HG03571 (cell line): ENCODE measurements around the gene CYP8B1.

Experiments used
- ATAC-seq: cut with Tn5 transposase; IDR thresholded peaks from one replicate; pipeline ENCODE4 v1.9.1; 2021; ENCODE audit not compliant: unreplicated experiment

CYP8B1 gene, protein sequence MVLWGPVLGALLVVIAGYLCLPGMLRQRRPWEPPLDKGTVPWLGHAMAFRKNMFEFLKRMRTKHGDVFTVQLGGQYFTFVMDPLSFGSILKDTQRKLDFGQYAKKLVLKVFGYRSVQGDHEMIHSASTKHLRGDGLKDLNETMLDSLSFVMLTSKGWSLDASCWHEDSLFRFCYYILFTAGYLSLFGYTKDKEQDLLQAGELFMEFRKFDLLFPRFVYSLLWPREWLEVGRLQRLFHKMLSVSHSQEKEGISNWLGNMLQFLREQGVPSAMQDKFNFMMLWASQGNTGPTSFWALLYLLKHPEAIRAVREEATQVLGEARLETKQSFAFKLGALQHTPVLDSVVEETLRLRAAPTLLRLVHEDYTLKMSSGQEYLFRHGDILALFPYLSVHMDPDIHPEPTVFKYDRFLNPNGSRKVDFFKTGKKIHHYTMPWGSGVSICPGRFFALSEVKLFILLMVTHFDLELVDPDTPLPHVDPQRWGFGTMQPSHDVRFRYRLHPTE

DNA sequence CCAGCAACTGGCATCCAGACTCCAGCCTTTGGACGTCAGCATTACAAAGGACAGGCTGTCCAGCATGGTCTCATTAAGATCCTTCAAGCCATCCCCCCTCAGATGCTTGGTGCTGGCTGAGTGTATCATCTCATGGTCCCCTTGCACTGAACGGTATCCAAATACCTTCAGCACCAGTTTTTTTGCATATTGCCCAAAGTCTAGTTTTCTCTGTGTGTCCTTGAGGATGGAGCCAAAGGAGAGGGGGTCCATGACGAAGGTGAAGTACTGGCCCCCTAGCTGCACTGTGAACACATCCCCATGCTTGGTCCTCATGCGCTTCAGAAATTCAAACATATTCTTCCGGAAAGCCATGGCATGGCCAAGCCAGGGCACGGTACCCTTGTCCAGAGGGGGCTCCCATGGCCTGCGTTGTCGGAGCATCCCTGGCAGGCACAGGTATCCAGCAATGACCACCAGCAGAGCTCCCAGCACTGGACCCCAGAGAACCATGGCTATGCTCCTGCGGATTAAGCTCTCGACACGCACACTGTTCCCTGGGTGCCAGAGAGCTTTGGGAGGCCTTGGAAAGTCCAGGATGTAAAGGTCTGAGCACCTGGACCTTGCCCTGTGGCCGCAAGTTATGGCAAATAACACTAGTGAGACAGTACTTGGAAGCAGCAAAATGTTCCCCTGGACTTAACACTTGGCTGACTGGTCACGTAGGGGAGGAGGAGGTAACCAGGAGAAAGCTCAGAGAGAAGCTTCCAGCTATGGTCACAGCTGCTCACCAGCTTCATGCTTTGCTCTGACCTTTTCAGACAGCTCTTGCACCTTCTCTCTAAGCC, at the start of gene CYP8B1:
Gene CYP8B1, minus strand, starts transcription at position 555 of the 827 bp plus-strand sequence. Its CDS starts 63 bp downstream, at position 492.
- ATAC-seq, result no peak

GRCh38 chr3:42923606-42924005, 47.9 kb upstream of the CYP8B1 start:
- no peak for ATAC-seq

DNA sequence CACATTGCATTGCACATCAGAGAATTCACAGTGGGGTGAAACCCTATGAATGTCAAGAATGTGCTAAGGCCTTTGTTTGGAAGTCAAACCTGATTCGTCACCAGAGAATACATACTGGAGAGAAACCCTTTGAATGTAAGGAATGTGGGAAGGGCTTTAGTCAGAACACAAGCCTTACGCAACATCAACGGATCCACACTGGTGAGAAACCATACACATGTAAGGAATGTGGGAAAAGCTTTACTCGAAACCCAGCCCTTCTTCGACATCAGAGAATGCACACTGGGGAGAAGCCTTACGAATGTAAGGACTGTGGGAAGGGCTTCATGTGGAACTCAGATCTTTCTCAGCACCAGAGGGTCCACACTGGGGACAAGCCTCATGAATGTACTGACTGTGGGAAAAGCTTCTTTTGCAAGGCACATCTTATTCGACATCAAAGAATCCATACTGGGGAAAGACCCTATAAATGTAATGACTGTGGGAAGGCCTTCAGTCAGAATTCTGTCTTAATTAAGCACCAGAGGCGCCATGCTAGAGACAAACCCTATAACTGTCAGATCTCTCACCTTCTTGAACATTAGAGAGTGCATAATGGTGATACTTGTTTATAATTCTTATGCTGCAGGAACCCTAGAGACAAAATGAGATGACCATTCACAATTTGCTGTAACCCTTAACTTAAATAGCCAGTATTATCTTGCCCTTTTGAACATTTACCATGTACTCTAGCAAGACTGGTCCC, 39.3 kb upstream of the CYP8B1 start:
- ATAC-seq, result no peak

- no peak for ATAC-seq
Observed at GRCh38 chr3:42911551-42911950, 35.9 kb upstream of the CYP8B1 start.

- ATAC-seq, result no peak
Observed at GRCh38 chr3:42908675-42909074, 33.0 kb upstream of the CYP8B1 start.

GRCh38 chr3:42906848-42907183, 31.1 kb upstream of the CYP8B1 start:
- ATAC-seq, result no peak

DNA sequence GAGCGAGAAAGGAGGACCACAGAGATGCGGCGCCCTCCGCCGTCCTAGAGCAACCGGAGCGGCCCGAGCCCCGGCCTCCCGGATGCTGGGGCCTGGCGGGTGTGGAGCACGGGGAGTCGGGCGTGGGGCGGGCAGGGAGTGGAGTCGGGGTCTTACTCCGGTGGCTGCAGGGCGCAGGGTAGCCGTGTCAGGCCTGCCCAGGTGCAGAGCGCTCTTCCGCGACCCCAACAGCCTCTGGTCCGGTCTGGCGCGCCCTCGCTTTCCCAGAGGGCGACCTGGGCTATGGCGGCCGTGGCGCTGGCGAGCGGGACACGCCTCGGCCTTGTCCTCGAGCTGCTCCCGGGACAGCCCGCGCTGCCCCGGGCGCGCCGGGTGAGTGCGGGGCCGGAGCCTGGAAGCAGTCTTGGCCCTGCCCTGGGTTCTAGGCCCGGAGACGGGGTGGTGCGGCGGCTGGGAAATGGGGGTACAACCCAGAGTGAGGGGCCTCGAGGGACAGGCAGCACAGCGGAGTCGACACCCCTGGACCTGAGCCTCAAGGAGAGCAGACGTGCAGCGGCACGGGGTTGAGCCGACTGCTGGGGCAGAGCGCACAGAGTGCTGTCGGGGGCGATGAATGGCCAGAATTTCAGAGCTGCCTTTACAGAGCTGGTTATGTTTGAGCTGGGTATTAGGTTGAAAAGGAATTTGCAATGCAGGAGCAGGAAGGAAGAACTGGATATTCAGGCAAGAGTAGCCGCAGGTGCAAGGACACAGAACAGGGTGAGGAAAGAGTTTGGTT, 30.6 kb upstream of the CYP8B1 start, which contains the start of gene ZNF662:
Gene ZNF662, plus strand, starts transcription at position 73 of the 778 bp plus-strand sequence. CDS start 1,973 bp downstream, outside the sequence.
- no peak for ATAC-seq

DNA sequence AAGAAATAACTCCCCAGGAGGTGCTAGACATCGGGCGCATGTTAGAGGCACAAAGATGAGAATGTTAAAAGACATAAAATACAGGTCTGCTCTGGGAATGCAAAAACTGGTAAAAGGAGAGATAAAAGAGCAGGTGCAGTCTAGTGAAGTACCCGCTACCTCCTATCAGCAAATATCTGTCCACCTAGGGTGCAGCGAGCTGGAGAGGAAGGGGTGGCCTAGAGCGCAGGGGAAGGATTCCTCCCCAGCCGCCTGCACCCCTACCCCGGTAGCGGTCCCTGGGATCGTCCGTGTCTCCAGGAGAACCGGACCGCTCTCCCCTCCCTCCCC, 30.0 kb upstream of the CYP8B1 start:
- no peak for ATAC-seq

GRCh38 chr3:42904076-42904475, 28.4 kb upstream of the CYP8B1 start:
- no peak for ATAC-seq

DNA sequence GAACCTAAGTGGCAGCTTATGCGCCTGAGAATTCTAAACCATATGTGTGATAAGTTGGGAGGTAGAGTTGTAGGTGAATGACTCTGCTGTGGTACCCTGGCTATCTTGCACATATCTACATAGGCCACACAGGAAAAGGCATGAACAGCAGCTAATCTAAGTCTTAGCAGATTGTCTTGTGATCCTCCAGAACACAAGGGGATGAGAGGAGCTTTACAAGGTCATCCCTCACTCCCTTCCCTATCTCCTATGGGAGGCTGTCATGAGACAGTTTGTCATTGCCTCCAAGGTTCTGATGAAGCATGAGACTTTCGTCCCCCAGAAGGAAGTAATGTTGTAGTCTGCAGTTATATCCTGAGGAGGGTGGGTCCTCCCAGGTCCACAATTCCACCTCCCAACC, 26.6 kb upstream of the CYP8B1 start:
- ATAC-seq, result no peak

GRCh38 chr3:42901073-42901415, 25.4 kb upstream of the CYP8B1 start:
- no peak for ATAC-seq

DNA sequence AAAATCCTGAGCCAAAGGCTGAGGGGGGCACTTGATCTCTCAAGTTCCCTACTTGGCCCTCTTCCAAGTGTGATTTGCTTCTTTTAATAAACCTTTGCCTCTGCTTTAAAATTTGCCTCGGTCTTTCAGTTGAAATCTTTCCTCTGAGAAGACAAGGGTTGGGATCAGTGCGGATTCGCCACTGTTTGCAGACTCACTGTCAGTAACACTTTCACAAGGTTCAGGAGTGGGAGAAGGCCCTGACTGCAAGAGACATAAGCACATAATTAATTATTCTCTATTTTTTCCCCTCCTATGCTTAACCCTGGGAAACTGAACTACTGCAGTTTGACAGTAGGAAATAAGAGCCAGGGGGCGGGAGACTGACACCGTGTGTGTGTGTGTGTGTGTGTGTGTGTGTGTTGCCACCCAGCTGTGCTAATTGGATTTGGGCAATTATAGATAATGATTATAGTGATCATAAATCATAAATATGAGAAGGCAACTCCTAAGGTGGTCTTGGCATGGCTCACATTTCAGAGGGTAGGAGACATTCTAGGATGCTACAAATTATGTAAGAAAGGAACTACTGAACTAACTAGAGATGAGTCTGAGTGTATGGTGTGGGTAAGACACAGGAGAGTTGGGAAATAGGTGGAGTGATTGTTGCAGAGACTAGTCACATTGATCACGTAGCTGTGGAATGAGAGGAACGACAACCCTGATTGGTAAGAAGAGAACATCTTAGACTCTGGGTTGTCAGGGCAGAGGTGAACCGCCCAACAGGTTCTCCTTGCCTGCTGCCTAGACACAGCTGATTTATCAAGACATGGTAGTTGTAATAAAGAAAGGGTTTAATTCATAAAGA, 24.8 kb upstream of the CYP8B1 start:
- no peak for ATAC-seq

GRCh38 chr3:42898896-42899675, 23.4 kb upstream of the CYP8B1 start:
- ATAC-seq, result no peak

DNA sequence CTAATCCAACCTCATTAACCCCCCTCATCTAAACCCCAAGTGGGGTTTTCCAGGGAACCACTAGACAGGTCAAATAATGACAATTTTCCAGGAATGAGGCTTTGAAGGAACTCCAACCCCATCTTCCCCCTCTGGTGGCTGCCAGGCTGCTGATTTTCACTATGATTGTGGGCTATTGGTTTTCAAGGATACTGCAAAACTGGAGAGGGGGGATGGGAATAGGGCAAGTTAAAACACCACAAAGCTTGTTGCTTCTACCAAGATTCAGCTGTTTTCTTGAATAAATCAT, 19.8 kb upstream of the CYP8B1 start:
- ATAC-seq, result no peak

- no peak for ATAC-seq
Observed at GRCh38 chr3:42894698-42895579, 19.3 kb upstream of the CYP8B1 start.

DNA sequence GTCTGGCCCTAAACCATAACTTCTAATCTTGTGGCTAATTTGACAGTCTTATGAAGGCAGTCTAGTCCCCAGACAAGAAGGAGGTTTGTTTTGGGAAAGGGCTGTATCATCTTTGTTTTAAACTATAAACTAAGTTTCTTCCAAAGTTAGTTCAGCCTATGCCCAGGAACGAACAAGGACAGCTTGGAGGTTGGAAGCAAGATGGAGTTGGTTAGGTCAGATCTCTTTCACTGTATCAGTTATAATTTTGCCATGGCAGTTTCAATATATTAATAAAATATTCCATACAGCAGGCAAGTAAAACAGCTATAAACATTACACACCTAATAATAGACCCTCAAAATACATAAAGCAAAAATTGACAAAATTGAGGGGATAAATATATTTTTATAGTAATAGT, 17.1 kb upstream of the CYP8B1 start:
- no peak for ATAC-seq

DNA sequence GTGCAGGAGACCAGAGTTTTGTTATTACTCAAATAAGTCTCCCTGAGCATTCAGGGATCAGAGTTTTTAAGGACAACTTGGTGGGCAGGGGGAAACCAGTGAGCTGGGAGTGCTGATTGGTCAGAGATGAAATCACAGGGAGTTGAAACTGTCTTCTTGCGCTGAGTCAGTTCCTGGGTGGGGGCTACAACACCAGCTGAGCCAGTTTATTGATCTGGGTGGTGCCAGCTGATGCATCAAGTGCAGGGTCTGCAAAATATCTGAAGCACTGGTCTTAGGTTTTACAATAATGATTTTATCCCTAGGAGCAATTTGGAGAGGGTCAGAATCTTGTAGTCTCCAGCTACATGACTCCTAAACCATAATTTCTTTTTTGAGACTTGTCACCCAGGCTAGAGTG, 16.5 kb upstream of the CYP8B1 start:
- no peak for ATAC-seq

GRCh38 chr3:42891042-42891441, 15.4 kb upstream of the CYP8B1 start:
- no peak for ATAC-seq
